HG03175 (cell line): ENCODE measurements around the gene C19orf81.

ENCODE experiments used
- ATAC-seq: cut with Tn5 transposase; IDR thresholded peaks from one replicate; pipeline ENCODE4 v1.9.1; 2021; ENCODE audit warnings: mild to moderate bottlenecking, moderate library complexity; ENCODE audit not compliant: unreplicated experiment

The C19orf81 gene

GRCh38 chr19:50629194-50629593 lies 20.1 kb upstream of the C19orf81 start:
- ATAC-seq, result no peak

- no peak for ATAC-seq
Measured at GRCh38 chr19:50629801-50630200, 19.4 kb upstream of the C19orf81 start.

- ATAC-seq, result no peak
Measured at GRCh38 chr19:50632151-50632835, 17.0 kb upstream of the C19orf81 start.

- ATAC-seq, result no peak
Measured at GRCh38 chr19:50633359-50633758, 15.9 kb upstream of the C19orf81 start.

- ATAC-seq, result no peak
Measured at GRCh38 chr19:50633973-50634372, 15.3 kb upstream of the C19orf81 start.

GRCh38 chr19:50636317-50637085 lies 12.7 kb upstream of the C19orf81 start:
- no peak for ATAC-seq

GRCh38 chr19:50638600-50638999 lies 10.6 kb upstream of the C19orf81 start:
- ATAC-seq, result no peak

GRCh38 chr19:50639121-50640112 lies 9.8 kb upstream of the C19orf81 start, which contains the start of gene SYT3:
Gene SYT3, minus strand, starts transcription at chr19:50639881. Its CDS starts 2,470 bp downstream, at chr19:50637411.
- no peak for ATAC-seq

- ATAC-seq, result no peak
Measured at GRCh38 chr19:50640368-50640767, 8.9 kb upstream of the C19orf81 start.

- ATAC-seq, result no peak
Measured at GRCh38 chr19:50644315-50644915, 4.8 kb upstream of the C19orf81 start.

GRCh38 chr19:50645107-50645506 lies 4.1 kb upstream of the C19orf81 start:
- ATAC-seq, result no peak

GRCh38 chr19:50646074-50646807 lies 3.0 kb upstream of the C19orf81 start:
- ATAC-seq, result no peak

- no peak for ATAC-seq
Measured at GRCh38 chr19:50647879-50648615, 1.2 kb upstream of the C19orf81 start.

- no peak for ATAC-seq
Measured at GRCh38 chr19:50648659-50649058, 586 bp upstream of the C19orf81 start.

GRCh38 chr19:50651174-50651573 lies 1.9 kb downstream of the C19orf81 start:
- ATAC-seq, result no peak

- no peak for ATAC-seq
Measured at GRCh38 chr19:50652722-50653121, 3.5 kb downstream of the C19orf81 start.

- ATAC-seq, result no peak
Measured at GRCh38 chr19:50654882-50655281, 5.6 kb downstream of the C19orf81 start.

GRCh38 chr19:50657222-50657669 lies 8.0 kb downstream of the C19orf81 start:
- ATAC-seq, result no peak
